Hematopoietic multipotent progenitor cell treated with erythropoietin and hydrocortisone succinate and interleukin-3 and kit ligand, for 17 days (in vitro differentiated cells): Measurements from ENCODE around the gene ZNF700.
"Not testable (repeated sequence)": the region's sequence is repeated elsewhere in the genome, so short reads cannot be mapped to it uniquely, and the experiment has no call there.

ENCODE experiments used
- DNase-seq: peaks from one replicate; pipeline ENCODE4 v3.0.0-alpha.2; 2015; ENCODE audit warnings: low spot score

ZNF700 gene

GRCh38 chr19:11924886-11925650 is at the start of gene ZNF700:
Gene ZNF700, plus strand, starts transcription at chr19:11925107. Its CDS starts 104 bp downstream, at chr19:11925211.
- DNase-seq = peak; percentile 87

- DNase-seq = peak; percentile 13
Measured at GRCh38 chr19:11879687-11880266, 45.1 kb upstream of the ZNF700 start.

DNA sequence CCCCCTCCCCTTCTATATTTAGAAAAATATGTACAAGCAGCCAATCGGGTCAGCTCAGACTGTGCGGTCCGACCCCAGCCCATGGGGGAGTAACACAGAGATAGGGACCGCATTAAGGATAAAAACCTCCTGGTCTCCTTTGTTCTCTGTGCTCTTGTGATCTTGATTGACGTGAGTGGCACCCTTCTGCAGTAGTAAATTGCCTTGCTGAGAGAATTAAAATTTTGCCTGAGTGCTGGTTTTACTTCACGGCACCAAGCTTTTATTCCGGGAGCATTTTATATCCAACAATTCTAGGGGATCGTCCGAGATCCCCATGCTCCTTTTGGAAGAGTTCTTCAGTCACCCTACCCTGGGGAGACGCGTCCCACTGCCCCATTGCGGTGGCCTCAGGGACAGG is 44.3 kb upstream of the ZNF700 start:
- DNase-seq = no peak

DNA sequence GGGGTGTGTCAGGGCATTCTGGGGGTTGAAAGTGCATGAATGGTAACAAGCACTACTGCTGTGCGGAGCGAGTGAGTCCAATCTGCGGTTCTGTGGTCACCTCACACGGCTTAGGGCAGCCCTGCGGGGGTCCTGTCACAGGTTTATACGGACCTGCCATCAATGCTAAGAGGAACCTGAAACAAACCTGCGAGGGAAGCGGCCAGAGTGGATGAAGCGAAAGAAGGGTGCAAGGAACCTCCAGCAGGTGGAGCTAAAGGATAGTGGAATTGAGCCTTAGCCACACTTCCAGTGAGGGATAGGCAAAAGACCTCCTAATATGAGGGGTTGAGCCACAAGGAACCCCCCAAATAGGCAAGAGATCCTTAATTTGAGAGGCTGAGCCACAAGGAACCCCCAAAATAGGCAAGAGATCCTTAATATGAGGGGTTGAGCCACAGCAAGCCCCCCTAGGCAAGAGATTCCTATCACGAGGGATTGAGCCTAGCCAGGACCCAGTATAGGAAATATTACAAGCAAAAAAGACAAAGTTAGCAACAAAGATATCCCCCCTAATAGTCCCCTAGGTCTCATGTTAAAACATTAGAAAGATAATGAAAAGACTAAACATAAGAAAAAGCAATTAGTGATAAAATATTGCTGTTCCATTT is 43.6 kb upstream of the ZNF700 start:
- peak; percentile 52 for DNase-seq

DNA sequence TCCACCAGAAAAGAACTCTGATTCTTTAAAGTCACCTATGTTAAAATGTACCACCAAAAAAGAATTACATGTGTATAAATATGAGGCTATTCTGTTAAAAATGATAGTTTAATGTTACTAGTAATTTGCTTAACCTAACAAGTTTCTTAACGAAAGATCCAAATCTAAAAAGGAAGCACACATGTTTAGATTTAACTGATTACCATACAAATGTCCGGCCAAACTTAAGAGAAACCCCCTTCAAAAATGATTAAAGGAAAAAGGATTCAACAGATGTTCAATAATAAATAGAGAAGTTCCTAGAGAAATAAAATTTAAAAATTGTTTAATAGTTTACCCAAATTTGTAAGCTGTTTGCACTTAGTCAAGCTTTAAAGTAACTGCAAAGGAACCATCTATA is 42.3 kb upstream of the ZNF700 start:
- no peak for DNase-seq

DNA sequence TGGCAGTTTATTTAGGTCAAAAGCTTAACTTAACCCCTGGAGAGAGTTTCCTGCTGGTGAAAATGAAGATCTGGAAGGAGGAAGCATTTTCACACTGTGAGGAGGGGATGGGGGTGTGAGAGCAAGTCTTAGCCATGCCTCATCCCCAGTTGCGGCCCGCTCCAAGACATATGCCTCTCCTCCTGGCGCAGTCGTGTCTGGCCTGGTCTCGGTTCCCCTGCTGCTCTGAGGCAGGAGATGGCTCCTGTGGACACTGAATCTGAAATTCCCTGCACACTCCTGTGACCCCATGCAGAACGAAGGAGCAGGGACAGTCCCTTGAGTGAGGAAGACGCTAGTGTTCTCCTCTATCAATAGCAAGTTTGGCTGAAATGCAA is 37.7 kb upstream of the ZNF700 start:
- no peak for DNase-seq

GRCh38 chr19:11887611-11888531 is 37.0 kb upstream of the ZNF700 start, which contains the start of gene ZNF69:
Gene ZNF69, plus strand, starts transcription at chr19:11887782. Its CDS starts 142 bp downstream, at chr19:11887924.
- peak; percentile 28 for DNase-seq

GRCh38 chr19:11889901-11890300 is 35.0 kb upstream of the ZNF700 start:
- DNase-seq = not testable (repeated sequence)

DNA sequence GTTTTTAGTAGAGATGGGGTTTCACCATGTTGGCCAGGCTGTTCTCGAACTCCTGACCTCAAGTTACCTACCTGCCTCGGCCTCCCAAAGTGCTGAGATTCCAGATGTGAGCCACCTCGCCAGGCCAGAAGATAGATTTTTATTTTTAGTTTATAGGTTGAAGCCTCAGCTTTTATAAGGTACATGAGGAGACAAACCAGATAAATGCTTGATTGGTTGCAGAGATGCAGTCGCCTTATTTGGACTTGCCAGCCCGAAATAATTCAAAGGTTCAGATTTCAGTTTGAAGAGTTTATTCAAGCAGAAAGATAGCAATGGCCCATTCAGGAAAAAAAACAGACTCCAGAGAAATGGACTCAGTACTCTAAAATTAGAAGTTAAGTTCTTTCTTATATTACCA is 34.3 kb upstream of the ZNF700 start:
- DNase-seq = no peak

DNA sequence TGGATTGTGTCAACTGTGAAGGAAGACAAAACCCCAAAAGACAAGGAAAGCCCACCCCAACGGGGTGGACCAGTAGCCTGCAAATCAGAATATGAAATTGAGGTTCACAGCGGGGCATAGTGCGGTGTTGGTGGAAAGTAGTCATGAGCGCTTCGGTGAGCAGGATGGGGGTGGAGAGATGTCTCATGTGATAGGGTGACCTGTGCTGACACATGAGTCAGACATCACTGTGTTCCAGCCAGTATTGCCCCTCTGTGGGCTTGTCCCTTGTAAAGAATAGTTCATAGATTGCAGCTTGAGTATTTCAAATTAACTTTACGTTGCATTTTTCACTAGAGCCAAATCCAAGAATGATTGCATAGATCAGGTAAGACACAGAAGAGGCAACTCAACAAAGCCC is 30.1 kb upstream of the ZNF700 start:
- no peak for DNase-seq

DNA sequence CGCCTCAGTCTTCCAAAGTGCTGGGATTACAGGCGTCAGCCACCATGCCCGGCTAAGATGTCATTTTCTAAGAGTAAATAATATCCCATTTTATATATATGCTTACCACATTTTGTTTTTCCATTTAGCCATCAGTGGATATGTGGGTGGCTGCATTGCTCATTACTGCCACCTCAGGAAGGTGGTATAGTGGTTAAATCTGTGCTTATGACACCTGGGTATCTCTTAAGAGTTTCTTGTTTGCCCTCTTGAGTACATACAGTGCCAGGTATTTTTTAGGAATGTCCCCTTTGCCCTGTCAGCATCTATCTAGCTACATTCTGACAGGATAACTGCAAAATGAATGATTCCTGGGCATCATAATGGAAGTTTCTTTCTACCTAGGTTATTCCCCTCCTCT is 22.7 kb upstream of the ZNF700 start:
- no peak for DNase-seq

- DNase-seq = no peak
Measured at GRCh38 chr19:11905928-11906327, 19.0 kb upstream of the ZNF700 start.

- DNase-seq = not testable (repeated sequence)
Measured at GRCh38 chr19:11911937-11912336, 13.0 kb upstream of the ZNF700 start.

DNA sequence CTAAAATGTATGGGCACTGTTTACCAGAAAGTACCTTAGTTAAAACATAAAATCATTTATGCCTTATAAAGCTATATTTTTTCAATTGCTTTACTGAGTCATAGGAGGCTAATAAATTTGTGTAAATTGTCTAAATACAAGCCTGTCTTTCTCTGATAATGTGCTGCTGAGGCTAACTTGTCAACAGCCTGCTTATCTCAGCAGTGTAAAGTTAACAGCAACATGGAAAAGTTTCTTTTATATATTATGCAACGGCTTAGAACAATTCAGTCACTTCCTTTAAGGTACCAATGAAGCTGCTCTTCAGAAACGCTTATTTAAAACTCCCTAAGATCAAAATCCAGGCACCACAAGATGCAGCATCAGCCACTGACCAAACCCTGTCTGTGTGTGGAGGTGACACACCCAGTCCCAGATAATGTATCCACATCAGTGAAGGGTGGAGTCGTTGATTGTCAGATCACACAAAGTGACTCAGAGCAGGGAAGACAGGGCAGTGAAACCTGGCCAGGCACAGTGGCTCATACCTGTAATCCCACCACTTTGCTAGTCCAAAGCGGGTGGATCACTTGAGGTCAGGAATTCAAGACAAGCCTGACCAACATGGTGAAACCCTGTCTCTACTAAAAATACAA is 10.4 kb upstream of the ZNF700 start:
- not testable (repeated sequence) for DNase-seq

DNA sequence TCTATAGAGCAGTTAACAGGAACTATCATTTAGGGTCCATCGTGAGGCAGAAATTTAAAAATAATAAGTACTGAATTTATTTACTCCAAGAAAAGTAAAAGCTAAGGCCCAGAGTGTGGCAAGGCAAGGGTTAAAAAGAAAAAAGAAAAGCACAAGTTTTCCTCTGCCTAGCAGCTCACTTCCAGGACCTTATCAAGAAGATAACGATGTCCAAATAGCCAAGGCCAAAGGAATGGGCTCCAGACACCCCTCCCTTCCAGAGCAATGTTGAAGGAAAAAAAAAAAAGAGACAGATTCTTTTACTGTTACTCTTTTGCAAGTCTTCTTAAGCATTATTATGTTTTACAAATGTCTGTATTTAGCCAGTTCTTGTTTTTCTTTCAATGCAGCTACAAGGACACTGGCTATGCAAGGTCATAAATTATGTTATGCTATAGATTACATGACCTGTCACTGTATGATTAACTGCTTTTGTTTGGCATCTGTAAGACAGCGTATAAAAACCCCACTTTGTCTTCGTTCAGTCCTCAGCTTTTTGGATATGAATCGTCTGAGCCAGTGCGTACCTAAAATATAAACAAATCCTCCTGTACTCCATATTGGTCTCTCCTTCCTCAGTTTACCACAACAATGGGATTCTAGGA is 2.9 kb upstream of the ZNF700 start:
- DNase-seq = no peak

- not testable (repeated sequence) for DNase-seq
Measured at GRCh38 chr19:11925651-11926187, 812 bp downstream of the ZNF700 start.

GRCh38 chr19:11927227-11927626 is 2.3 kb downstream of the ZNF700 start:
- no peak for DNase-seq

DNA sequence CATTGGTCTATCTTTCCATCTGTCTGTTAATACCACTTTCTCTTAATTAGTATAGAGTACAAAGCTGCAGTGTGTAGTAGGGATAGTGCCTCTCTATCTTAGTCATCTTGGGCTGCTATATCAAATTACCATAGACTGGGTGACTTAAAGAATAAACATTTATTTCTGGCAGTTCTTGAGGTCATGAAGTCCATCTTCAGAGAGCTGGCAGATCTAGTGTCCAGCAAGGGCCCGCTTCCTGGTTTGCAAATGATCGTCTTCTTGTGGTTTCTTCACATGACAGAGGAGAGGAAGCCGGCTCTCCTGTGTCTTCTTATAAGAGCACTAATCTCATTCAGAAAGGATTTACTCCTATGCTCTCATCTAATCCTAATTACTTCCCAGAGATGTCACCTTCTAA is 6.1 kb downstream of the ZNF700 start:
- no peak for DNase-seq

- no peak for DNase-seq
Measured at GRCh38 chr19:11931513-11931912, 6.6 kb downstream of the ZNF700 start.

GRCh38 chr19:11935829-11936228 is 10.9 kb downstream of the ZNF700 start:
- not testable (repeated sequence) for DNase-seq

DNA sequence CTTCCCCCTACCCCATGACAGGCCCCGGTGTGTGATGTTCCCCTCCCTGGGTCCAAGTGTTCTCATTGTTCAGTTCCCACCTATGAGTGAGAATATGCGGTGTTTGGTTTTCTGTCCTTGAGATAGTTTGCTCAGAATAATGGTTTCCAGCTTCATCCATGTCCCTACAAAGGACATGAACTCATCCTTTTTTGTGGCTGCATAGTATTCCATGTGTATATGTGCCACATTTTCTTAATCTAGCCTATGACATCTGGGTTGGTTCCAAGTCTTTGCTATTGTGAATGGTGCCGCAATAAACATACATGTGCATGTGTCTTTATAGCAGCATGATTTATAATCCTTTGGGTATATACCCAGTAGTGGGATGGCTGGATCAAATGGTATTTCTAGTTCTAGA is 13.5 kb downstream of the ZNF700 start:
- DNase-seq = not testable (repeated sequence)
